Activated CD4-positive, alpha-beta T cell treated with anti-CD3 and anti-CD28 coated beads, Interleukin-2, amount 50 U/mL, for 4 hours (primary cell): ENCODE data around the gene ETFA.

Experiments used
- DNase-seq, 2 experiments: peaks; one replicate each; pipeline ENCODE4 v3.0.0-alpha.2; 2020

ETFA gene

GRCh38 chr15:76311100-76311953 lies at the start of gene ETFA:
ETFA (minus strand) TSS chr15:76311469; CDS start chr15:76311388, 81 bp downstream.
- peak; percentile 83 to 86 for DNase-seq

- no peak for DNase-seq
These were observed 49.1 kb upstream of the ETFA start for GRCh38 chr15:76360416-76360815.

GRCh38 chr15:76359152-76359551 lies 47.9 kb upstream of the ETFA start:
- DNase-seq: no peak

- DNase-seq: no peak
These were observed 47.2 kb upstream of the ETFA start for GRCh38 chr15:76358453-76358852.

- DNase-seq: no peak
These were observed 43.7 kb upstream of the ETFA start for GRCh38 chr15:76354823-76355440.

GRCh38 chr15:76353903-76354302 lies 42.6 kb upstream of the ETFA start:
- DNase-seq: no peak

GRCh38 chr15:76353023-76353577 lies 41.8 kb upstream of the ETFA start:
- no peak for DNase-seq

- DNase-seq: no peak
These were observed 38.2 kb upstream of the ETFA start for GRCh38 chr15:76349301-76350070.

- no peak for DNase-seq
These were observed 36.3 kb upstream of the ETFA start for GRCh38 chr15:76347482-76348055.

- DNase-seq: no peak
These were observed 35.6 kb upstream of the ETFA start for GRCh38 chr15:76346669-76347481.

GRCh38 chr15:76345880-76346668 lies 34.8 kb upstream of the ETFA start:
- no peak for DNase-seq

- no peak for DNase-seq
These were observed 34.3 kb upstream of the ETFA start for GRCh38 chr15:76345583-76345879.

- no peak for DNase-seq
These were observed 33.8 kb upstream of the ETFA start for GRCh38 chr15:76344893-76345582.

GRCh38 chr15:76343313-76343996 lies 32.2 kb upstream of the ETFA start:
- DNase-seq: no peak

- DNase-seq: no peak
These were observed 31.3 kb upstream of the ETFA start for GRCh38 chr15:76342382-76343201.

GRCh38 chr15:76342058-76342381 lies 30.8 kb upstream of the ETFA start:
- DNase-seq: no peak

GRCh38 chr15:76341366-76342057 lies 30.2 kb upstream of the ETFA start:
- DNase-seq: no peak

- peak in 1 of 2 experiments; percentile 38 for DNase-seq
These were observed 29.6 kb upstream of the ETFA start for GRCh38 chr15:76340803-76341365.
